BLaER1 treated with 17β-estradiol and CSF1 and Interleukin-3, amounts not matched to agents 10 nM and 100 nM (cell line): ENCODE measurements around the gene CHRM3.

Experiments
- H3K27ac ChIP-seq, 11 experiments: shearing (Covaris generic); formaldehyde crosslinking; 2 replicates each; pipeline ENCODE4 v1.8.1; 2022
- H3K27me3 ChIP-seq, 11 experiments: shearing (Covaris generic); formaldehyde crosslinking; 2 replicates each; pipeline ENCODE4 v1.8.1; 2022
- H3K36me3 ChIP-seq, 11 experiments: shearing (Covaris generic); formaldehyde crosslinking; 2 replicates each; pipeline ENCODE4 v1.8.1; 2022
- H3K4me1 ChIP-seq, 10 experiments: shearing (Covaris generic); formaldehyde crosslinking; 2 replicates each; pipeline ENCODE4 v1.8.1; 2022
- H3K4me2 ChIP-seq, 11 experiments: shearing (Covaris generic); formaldehyde crosslinking; 2 replicates each; pipeline ENCODE4 v1.8.1; 2022
- H3K4me3 ChIP-seq, 10 experiments: shearing (Covaris generic); formaldehyde crosslinking; 2 replicates each; pipeline ENCODE4 v1.8.1; 2022
- H3K9ac ChIP-seq, 11 experiments: shearing (Covaris generic); formaldehyde crosslinking; 2 replicates each; pipeline ENCODE4 v1.8.1; 2022
- H3K9me3 ChIP-seq, 11 experiments: shearing (Covaris generic); formaldehyde crosslinking; replicated peaks in 1 of 11; 2 replicates each; pipeline ENCODE4 v1.8.1; 2022
- H4K20me1 ChIP-seq, 11 experiments: shearing (Covaris generic); formaldehyde crosslinking; 2 replicates each; pipeline ENCODE4 v1.8.1; 2022
- Cebpa-rat ChIP-seq, 11 experiments: shearing (Covaris generic); IDR thresholded peaks; 2 replicates each; pipeline ENCODE4 v1.8.1; 2022

The CHRM3 gene

DNA sequence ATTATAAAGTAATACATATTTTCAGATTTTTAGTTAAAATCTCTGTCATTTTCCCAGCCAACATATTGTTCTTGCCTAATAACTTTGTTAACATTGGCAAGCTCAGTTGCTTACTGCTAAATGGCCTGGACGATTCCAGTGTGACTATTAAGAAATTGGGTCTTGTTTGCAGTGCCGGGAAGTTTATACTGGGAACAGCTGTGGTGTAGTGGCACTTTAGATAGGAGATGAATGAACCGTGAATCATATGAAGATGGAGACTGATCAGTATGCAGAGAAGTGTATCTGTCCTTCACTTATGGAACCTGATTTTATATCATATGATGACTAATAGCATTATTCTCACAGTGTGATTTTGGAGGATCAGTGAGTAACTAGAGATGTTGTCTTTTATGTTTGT is 3.3 kb downstream of the CHRM3 start:
- peaks cover 19 to 23% (median 22%) of the 10 kb centered on the region in 11 experiments for H3K9me3 ChIP-seq
- no peaks in the 10 kb centered on the region for H3K4me1 ChIP-seq
- no peaks in the 10 kb centered on the region; a peak in 1 of 22 replicates for H4K20me1 ChIP-seq
- no peak overlapping the region for H3K27ac ChIP-seq
- H3K27me3 ChIP-seq: peaks cover 9 to 21% (median 14%) of the 10 kb centered on the region in 11 experiments; a peak in 18 of 22 replicates
- H3K4me3 ChIP-seq: no peak overlapping the region
- H3K9ac ChIP-seq: no peak overlapping the region
- no peak overlapping the region for H3K4me2 ChIP-seq
- no peaks in the 10 kb centered on the region for H3K36me3 ChIP-seq
- TF ChIP-seq Cebpa-rat (IDR thresholded peaks at IDR 0.05): no peak

- Histone ChIP-seq H4K20me1 (no peaks in the 10 kb centered on the region), H3K36me3 (no peaks in the 10 kb centered on the region), H3K4me1 (no peaks in the 10 kb centered on the region), H3K9me3 (peaks cover 7 to 10% (median 8%) of the 10 kb centered on the region in 11 experiments), H3K4me2 (no peak overlapping the region), H3K27ac (no peak overlapping the region), H3K4me3 (no peak overlapping the region), H3K27me3 (peaks cover 0 to 7% (median 2%) of the 10 kb centered on the region in 11 experiments; a peak in 11 of 22 replicates), H3K9ac (no peak overlapping the region)
- TF ChIP-seq Cebpa-rat (IDR thresholded peaks at IDR 0.05): no peak
These were observed 5.9 kb downstream of the CHRM3 start for GRCh38 chr1:239392271-239392670.

- no peak for TF ChIP-seq Cebpa-rat (IDR thresholded peaks at IDR 0.05)
- no peaks in the 10 kb centered on the region for H4K20me1 ChIP-seq
- H3K4me3 ChIP-seq: no peak overlapping the region
- no peak overlapping the region for H3K9ac ChIP-seq
- no peaks in the 10 kb centered on the region for H3K4me1 ChIP-seq
- H3K27me3 ChIP-seq: no peaks in the 10 kb centered on the region
- no peaks in the 10 kb centered on the region for H3K9me3 ChIP-seq
- no peaks in the 10 kb centered on the region for H3K36me3 ChIP-seq
- H3K27ac ChIP-seq: no peak overlapping the region
- H3K4me2 ChIP-seq: no peak overlapping the region
These were observed 7.7 kb downstream of the CHRM3 start for GRCh38 chr1:239394107-239394506.

DNA sequence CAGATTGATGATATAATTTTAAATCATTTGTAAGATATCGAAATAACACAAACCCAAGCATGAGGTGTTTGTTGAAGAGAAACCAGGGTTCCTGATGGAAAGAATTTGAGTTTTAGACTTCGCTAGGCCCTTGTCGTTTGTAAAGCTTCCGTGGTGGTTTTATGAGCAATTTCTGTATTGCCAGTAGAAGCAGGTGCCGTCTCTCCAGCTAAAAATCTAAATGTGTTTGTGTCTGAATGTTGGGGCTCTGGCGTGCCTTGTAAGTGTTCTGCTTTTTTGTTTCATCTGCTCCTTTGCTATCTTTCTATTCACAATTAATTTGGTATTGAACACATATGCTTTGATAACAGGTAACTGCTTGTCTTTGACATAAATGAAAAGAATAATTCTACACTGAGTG is 27.5 kb downstream of the CHRM3 start:
- H3K9me3 ChIP-seq: no peaks in the 10 kb centered on the region
- H3K27ac ChIP-seq: no peak overlapping the region
- no peaks in the 10 kb centered on the region for H3K36me3 ChIP-seq
- no peaks in the 10 kb centered on the region for H3K27me3 ChIP-seq
- no peak for TF ChIP-seq Cebpa-rat (IDR thresholded peaks at IDR 0.05)
- no peak overlapping the region for H3K4me2 ChIP-seq
- H3K4me1 ChIP-seq: no peaks in the 10 kb centered on the region
- H3K4me3 ChIP-seq: no peak overlapping the region
- no peaks in the 10 kb centered on the region for H4K20me1 ChIP-seq
- H3K9ac ChIP-seq: no peak overlapping the region

DNA sequence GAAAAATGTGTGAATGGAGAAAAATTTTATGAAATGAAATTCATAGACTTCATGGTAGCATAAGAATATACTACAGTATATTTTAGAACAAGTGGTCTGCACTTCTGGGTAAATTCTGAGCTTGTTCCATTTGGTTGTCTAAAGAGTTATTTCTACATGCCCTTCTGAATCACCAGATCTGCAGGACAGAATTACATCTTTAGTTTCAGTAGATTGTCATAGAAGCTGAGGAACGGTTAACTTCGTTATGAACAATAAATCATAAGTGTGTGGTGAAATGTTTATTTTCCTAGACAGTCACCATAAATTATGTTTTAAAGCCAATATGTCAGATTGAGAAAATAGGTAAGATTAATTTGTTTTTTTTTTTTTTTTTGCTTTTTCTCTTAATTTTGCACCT is 30.9 kb downstream of the CHRM3 start:
- H4K20me1 ChIP-seq: no peaks in the 10 kb centered on the region
- no peak overlapping the region for H3K4me2 ChIP-seq
- no peaks in the 10 kb centered on the region for H3K4me1 ChIP-seq
- H3K9ac ChIP-seq: no peak overlapping the region
- no peaks in the 10 kb centered on the region for H3K36me3 ChIP-seq
- H3K27me3 ChIP-seq: no peaks in the 10 kb centered on the region
- no peak overlapping the region for H3K4me3 ChIP-seq
- H3K27ac ChIP-seq: no peak overlapping the region
- TF ChIP-seq Cebpa-rat (IDR thresholded peaks at IDR 0.05): no peak
- H3K9me3 ChIP-seq: no peaks in the 10 kb centered on the region

DNA sequence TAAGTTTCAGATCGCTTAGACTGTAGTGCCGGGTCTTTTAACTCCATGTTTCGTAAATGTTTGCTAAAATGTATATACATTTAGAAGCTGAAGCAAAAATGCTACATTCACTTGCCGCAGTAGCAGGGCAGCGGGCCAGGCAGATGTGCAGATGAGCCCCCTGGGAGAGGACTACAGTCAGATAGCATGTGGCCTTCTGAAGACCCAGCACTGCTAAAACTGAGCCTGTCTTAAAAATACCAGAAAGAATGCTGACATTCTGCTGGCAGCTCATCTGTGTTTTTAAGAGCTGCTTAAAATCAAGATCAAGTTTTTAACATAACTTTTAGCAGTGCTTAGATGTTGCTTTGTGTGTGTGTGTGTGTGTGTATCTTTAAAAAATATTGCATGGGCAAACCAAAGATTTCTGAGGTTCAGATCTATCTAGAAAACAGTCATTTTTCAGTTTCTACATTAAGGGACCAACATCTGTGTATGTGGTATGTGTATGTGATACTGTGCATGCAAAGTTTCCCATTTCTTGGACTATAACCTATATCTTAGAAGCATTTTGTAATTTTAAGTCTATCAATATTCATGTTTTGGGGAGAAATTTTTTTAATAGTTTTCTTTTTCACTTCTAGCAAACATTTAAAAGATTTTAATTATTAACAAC is 31.7 kb downstream of the CHRM3 start:
- Histone ChIP-seq H3K4me3 (no peak overlapping the region), H3K4me2 (no peak overlapping the region), H3K27ac (no peak overlapping the region; a peak in 1 of 22 replicates), H4K20me1 (no peaks in the 10 kb centered on the region), H3K4me1 (no peaks in the 10 kb centered on the region), H3K27me3 (no peaks in the 10 kb centered on the region), H3K36me3 (no peaks in the 10 kb centered on the region), H3K9me3 (no peaks in the 10 kb centered on the region), H3K9ac (no peak overlapping the region)
- no peak for TF ChIP-seq Cebpa-rat (IDR thresholded peaks at IDR 0.05)

DNA sequence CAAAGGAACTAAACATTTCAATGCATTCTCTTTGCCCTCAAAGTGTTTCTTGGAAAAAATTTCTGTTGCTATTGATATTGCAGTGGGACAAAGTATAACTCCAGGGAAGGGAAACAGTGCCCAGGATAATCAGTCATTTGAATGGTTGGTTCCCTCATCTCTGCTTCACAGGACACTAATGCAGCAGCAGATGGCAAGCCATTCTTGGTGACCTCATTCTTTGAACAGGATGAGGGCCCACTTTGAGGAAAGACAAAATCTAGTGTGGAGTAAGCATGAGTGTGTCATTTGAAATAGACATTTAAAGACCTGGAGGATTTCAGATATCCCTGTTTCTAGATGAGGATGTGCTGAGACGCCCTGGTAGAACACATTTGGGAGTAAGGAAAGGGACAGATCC is 32.3 kb downstream of the CHRM3 start:
- Histone ChIP-seq H3K9me3 (no peaks in the 10 kb centered on the region), H3K4me3 (no peak overlapping the region), H3K9ac (no peak overlapping the region), H3K27ac (no peak overlapping the region), H3K27me3 (no peaks in the 10 kb centered on the region), H3K4me2 (no peak overlapping the region), H4K20me1 (no peaks in the 10 kb centered on the region), H3K4me1 (no peaks in the 10 kb centered on the region), H3K36me3 (no peaks in the 10 kb centered on the region)
- TF ChIP-seq Cebpa-rat (IDR thresholded peaks at IDR 0.05): no peak

DNA sequence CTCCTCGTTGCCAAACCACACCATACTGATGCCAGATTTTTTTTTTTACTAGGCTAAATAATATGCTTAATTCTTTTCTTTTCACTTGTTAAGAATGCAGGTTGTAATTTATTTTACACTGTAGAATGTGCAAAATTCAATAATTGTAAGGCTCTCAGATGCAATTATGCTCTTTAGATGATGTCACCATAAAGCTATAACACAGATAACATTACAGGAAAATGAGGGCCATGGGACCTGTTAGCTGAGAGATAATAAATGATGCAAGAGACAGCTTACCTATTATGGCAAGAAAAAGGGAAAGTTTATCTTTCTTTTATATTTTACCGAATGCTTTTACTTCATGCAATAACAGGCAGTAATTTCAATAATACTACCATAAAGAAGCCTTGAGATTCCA is 35.4 kb downstream of the CHRM3 start:
- no peak overlapping the region for H3K27ac ChIP-seq
- H4K20me1 ChIP-seq: no peaks in the 10 kb centered on the region
- H3K4me2 ChIP-seq: no peak overlapping the region
- no peaks in the 10 kb centered on the region for H3K4me1 ChIP-seq
- H3K27me3 ChIP-seq: no peaks in the 10 kb centered on the region
- no peak for TF ChIP-seq Cebpa-rat (IDR thresholded peaks at IDR 0.05)
- H3K4me3 ChIP-seq: no peak overlapping the region
- no peak overlapping the region for H3K9ac ChIP-seq
- no peaks in the 10 kb centered on the region for H3K36me3 ChIP-seq
- no peaks in the 10 kb centered on the region for H3K9me3 ChIP-seq

- no peak overlapping the region for H3K27ac ChIP-seq
- H3K27me3 ChIP-seq: no peaks in the 10 kb centered on the region
- no peak for TF ChIP-seq Cebpa-rat (IDR thresholded peaks at IDR 0.05)
- H4K20me1 ChIP-seq: no peaks in the 10 kb centered on the region
- H3K4me3 ChIP-seq: no peak overlapping the region
- H3K36me3 ChIP-seq: no peaks in the 10 kb centered on the region
- H3K4me2 ChIP-seq: no peak overlapping the region
- no peaks in the 10 kb centered on the region for H3K9me3 ChIP-seq
- H3K4me1 ChIP-seq: no peaks in the 10 kb centered on the region
- H3K9ac ChIP-seq: no peak overlapping the region
These were observed 36.5 kb downstream of the CHRM3 start for GRCh38 chr1:239422818-239423217.

DNA sequence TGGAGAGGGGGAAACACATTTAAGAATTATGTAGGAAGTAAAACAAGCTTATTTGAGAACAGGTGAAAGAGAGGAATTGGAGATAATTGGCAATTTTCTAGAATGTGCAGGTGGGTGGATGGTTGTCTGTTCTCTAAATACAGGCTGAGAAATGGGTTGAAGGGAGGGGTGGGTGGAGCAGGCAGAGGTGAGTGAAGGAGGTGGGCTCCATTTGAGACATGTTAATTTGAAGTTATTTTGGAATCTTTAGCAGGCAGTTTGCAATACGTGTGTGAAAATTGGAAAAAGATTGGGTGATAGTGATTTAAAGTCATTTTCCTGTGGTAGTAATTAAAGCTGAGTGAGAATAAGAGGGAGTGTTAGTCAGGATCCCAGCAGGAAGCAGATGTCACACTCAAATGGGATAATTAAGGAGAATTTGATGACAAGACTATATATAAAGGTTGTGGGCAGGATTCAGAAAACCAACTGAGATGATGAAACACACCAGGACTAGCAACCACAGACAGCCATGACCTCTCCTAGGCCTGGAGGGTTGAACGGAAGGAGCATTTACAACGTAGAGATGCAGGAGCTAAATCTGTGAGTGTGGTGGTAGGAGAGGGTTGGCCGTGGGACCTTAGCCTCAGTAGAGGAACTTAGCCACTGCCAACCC is 40.6 kb downstream of the CHRM3 start:
- H3K4me3 ChIP-seq: no peak overlapping the region
- no peaks in the 10 kb centered on the region for H4K20me1 ChIP-seq
- H3K27ac ChIP-seq: no peak overlapping the region
- no peak for TF ChIP-seq Cebpa-rat (IDR thresholded peaks at IDR 0.05)
- H3K9ac ChIP-seq: no peak overlapping the region
- H3K9me3 ChIP-seq: no peaks in the 10 kb centered on the region
- H3K4me1 ChIP-seq: no peaks in the 10 kb centered on the region
- H3K36me3 ChIP-seq: no peaks in the 10 kb centered on the region
- H3K4me2 ChIP-seq: no peak overlapping the region
- H3K27me3 ChIP-seq: no peaks in the 10 kb centered on the region
